Measurements from ENCODE around the gene DCAF10.
A peak's percentile ranks its signal among the peaks of the same experiment; 100 is the strongest.

The DCAF10 gene

DNA sequence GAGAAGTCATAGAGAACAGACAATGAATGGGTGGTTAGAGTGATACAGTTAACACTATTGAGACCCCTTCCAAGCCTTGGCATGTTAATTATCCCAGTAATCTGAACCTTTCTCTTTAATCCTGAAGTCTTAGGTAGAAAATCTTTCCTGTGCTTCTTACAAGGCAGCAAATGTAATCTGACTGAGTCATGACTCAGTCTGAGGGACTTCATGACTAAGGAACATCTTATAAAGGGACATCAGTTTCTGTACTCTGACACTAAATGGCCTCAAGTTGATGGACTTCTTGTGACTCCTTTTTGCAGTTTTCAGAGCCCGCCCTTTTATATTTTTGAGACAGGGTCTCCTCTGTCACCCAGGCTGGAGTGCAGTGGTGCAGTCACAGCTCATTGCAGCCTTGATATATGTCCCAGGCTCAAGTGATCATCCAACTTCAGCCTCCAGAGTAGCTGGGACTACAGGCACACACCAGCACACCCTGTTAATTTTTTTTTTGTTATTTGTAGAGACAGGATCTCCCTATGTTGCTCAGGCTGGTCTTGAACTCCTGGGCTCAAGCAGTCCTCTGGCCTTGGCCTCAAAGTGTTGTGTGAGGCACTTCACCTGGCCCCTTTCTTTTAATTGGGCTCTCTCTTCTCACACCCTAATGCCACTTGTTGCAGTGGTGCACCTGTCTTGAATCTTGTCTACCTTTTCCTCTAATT lies 25.2 kb upstream of the DCAF10 start:
- Histone ChIP-seq H2AFZ (ENCODE audit: low read depth, low read length) (no peak overlapping the region), H3K4me3 (ENCODE audit: low read length) (no peak overlapping the region), H3K27me3 (ENCODE audit: insufficient read depth, low read length) (no peaks in the 10 kb centered on the region), H3K36me3 (ENCODE audit: insufficient read depth, low read length) (peaks cover 60% of the 10 kb centered on the region), H3K9me3 (ENCODE audit: low read length) (no peaks in the 10 kb centered on the region), H3K4me1 (ENCODE audit: insufficient read depth, low read length) (no peaks in the 10 kb centered on the region)

DNA sequence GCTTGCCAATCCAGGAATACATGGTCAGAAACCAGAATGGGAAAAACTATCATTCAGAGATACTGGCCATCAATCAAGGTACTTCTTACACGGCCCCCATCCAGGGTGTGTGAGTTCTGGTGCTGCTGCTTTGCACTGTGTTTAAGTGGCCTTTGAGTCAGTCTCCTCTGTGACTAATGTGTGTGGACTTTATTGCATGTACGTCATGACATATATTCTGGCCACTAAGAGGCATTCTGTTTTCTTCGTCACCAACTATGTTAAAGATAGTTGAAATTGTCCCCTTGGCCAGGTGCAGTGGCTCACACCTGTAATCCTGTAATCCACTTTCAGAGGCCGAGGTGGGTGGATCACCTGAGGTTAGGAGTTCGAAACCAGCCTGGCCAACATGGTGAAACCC lies 24.3 kb upstream of the DCAF10 start:
- Histone ChIP-seq H3K36me3 (ENCODE audit: insufficient read depth, low read length) (peaks cover 65% of the 10 kb centered on the region), H3K9me3 (ENCODE audit: low read length) (no peaks in the 10 kb centered on the region)

DNA sequence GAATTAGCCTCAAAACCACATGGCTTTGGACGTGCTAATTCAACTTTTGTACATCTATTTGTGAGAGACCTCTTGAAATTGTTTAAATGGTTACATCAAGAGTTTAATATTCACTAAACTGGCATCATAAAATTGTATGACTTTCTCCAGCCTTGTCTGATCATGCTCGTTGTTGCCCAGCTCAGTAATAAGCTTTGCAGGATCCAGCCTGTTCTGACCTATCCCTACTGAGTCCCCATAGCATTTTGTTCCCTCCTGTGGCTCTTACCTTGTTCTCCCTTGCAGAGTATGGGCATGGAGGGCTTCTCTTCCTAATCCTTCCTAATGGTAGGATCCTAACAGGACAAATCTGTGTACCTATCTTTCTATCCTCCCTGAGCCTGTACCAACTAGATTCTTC lies 22.1 kb upstream of the DCAF10 start:
- H3K36me3 ChIP-seq (ENCODE audit: insufficient read depth, low read length): peaks cover 86% of the 10 kb centered on the region
- H3K4me3 ChIP-seq (ENCODE audit: low read length): no peak overlapping the region
- H2AFZ ChIP-seq (ENCODE audit: low read depth, low read length): no peak overlapping the region
- no peaks in the 10 kb centered on the region for H3K27me3 ChIP-seq (ENCODE audit: insufficient read depth, low read length)
- no peaks in the 10 kb centered on the region for H3K9me3 ChIP-seq (ENCODE audit: low read length)
- peaks cover 4% of the 10 kb centered on the region for H3K4me1 ChIP-seq (ENCODE audit: insufficient read depth, low read length)

More for the DNA sequence above, 24.3 kb upstream of the DCAF10 start:
- H2AFZ ChIP-seq (ENCODE audit: low read depth, low read length): no peak overlapping the region
- H3K4me3 ChIP-seq (ENCODE audit: low read length): no peak overlapping the region
- no peaks in the 10 kb centered on the region for H3K27me3 ChIP-seq (ENCODE audit: insufficient read depth, low read length)
- no peaks in the 10 kb centered on the region for H3K4me1 ChIP-seq (ENCODE audit: insufficient read depth, low read length)

DNA sequence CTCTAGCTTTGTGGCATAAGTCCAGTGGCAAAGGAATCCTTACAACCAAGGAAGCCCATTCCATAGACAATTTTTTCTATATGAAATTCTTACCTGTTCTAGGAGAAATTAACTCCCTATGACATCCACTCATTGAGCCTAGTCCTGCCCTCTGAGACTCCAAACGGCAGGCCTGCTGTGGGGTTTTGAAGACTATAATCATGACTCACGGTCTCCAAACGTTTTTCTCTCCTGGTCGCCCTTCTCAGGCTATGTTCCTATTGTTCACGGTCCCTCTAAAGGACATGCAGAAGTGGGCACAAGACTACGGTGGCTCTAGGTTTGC lies 16.3 kb upstream of the DCAF10 start:
- peak overlapping the region; percentile 81 for H3K4me3 ChIP-seq (ENCODE audit: low read length)
- peak overlapping the region; percentile 54 for H2AFZ ChIP-seq (ENCODE audit: low read depth, low read length)
- no peaks in the 10 kb centered on the region for H3K27me3 ChIP-seq (ENCODE audit: insufficient read depth, low read length)
- H3K4me1 ChIP-seq (ENCODE audit: insufficient read depth, low read length): peaks cover 16% of the 10 kb centered on the region
- H3K9me3 ChIP-seq (ENCODE audit: low read length): no peaks in the 10 kb centered on the region
- H3K36me3 ChIP-seq (ENCODE audit: insufficient read depth, low read length): peaks cover 45% of the 10 kb centered on the region

DNA sequence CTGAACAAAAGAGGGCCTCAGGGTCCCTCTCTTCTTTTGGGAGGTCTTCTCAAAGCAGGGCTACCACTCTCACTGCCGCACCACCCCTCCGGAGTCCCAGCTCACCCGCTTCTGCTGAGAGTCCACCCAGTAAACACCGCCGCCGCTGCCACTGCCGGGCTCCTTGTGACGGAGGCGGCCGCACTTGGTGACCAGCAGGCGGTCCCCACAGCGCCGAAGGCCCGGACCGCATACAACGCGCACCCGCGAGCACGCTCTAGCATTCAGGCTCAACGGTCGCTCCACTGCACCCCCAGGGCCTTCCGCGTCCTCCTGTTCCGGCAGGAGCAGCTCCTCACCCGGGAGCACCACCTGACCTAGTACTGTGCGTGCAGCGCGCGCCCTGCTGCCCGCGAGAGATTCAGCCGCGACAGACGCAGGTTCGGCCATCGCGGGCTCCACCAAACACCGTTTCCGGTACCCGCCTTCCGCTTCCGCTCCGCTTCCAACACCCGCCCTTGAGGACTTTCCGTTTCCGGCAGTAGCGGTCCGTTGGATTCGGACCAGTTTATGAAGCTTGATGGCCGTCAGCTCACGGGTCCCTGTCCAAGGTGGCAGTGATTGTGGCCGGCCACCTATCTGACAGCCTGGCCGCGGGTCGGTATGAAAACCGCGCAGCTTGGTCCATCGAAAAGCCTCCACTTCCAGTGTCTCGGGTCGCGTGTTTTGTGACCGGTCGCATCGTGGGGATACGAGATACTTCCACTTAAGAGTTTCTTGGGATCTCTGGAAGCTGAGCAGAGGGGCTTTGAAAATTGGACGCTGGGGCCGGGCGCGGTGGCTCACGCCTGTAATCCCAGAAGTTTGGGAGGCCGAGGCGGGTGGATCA lies 15.7 kb upstream of the DCAF10 start, which contains the start of gene EXOSC3:
Gene EXOSC3 (minus strand): TSS at position 449 of the 868 bp plus-strand sequence. CDS start 20 bp downstream, at position 429.
- Histone ChIP-seq H2AFZ (ENCODE audit: low read depth, low read length) (peak within 1 kb of the TSS; percentile 54), H3K4me3 (ENCODE audit: low read length) (peak within 1 kb of the TSS; percentile 81), H3K9me3 (ENCODE audit: low read length) (no peaks in the 10 kb centered on the region), H3K4me1 (ENCODE audit: insufficient read depth, low read length) (peaks cover 16% of the 10 kb centered on the region), H3K36me3 (ENCODE audit: insufficient read depth, low read length) (peaks cover 39% of the 10 kb centered on the region), H3K27me3 (ENCODE audit: insufficient read depth, low read length) (no peaks in the 10 kb centered on the region)

DNA sequence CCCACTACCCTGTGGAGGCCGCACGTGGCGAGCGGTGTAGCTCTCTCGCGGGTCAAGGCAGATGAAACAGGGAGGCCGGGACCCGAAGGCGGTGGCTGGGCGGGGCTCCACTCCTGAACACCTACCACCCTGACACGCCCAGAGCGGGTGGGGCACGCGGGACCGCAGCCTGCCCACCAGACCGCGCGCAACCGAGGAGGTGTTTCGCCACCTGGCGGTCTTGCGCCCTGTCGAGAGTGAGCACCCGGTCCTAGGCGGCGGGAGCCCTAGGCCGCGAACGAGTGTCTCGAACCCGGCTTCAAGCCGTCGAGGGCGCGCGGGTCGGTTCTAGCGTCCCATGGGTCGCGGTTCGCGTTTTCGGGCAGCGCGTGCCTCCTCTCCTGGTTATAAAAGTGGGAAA lies 13.5 kb upstream of the DCAF10 start:
- Histone ChIP-seq H3K4me1 (ENCODE audit: insufficient read depth, low read length) (peaks cover 16% of the 10 kb centered on the region), H3K27me3 (ENCODE audit: insufficient read depth, low read length) (no peaks in the 10 kb centered on the region), H3K4me3 (ENCODE audit: low read length) (no peak overlapping the region), H3K9me3 (ENCODE audit: low read length) (no peaks in the 10 kb centered on the region), H2AFZ (ENCODE audit: low read depth, low read length) (no peak overlapping the region), H3K36me3 (ENCODE audit: insufficient read depth, low read length) (peaks cover 18% of the 10 kb centered on the region)

DNA sequence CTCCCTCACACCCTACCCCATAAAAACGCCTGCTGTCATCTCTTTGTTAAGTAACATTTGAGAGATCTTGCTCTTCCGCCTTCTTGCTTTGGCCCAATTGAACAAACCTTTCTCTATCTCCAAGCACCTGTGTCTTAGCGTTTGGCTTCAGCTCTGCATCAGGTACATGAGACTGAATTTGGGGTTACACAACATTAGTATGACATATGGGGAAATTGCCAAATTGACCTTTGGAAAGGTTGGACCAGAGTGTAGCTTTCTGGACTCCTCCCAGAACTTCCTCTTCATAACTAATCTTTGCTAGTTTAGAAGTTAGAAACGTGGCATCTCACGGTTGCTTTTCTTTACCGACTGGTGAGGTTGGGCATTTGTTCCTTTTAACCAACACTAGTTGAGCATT lies 12.3 kb upstream of the DCAF10 start:
- no peaks in the 10 kb centered on the region for H3K27me3 ChIP-seq (ENCODE audit: insufficient read depth, low read length)
- peaks cover 5% of the 10 kb centered on the region for H3K36me3 ChIP-seq (ENCODE audit: insufficient read depth, low read length)
- H2AFZ ChIP-seq (ENCODE audit: low read depth, low read length): no peak overlapping the region
- H3K4me3 ChIP-seq (ENCODE audit: low read length): no peak overlapping the region
- no peaks in the 10 kb centered on the region for H3K9me3 ChIP-seq (ENCODE audit: low read length)
- peaks cover 13% of the 10 kb centered on the region for H3K4me1 ChIP-seq (ENCODE audit: insufficient read depth, low read length)

DNA sequence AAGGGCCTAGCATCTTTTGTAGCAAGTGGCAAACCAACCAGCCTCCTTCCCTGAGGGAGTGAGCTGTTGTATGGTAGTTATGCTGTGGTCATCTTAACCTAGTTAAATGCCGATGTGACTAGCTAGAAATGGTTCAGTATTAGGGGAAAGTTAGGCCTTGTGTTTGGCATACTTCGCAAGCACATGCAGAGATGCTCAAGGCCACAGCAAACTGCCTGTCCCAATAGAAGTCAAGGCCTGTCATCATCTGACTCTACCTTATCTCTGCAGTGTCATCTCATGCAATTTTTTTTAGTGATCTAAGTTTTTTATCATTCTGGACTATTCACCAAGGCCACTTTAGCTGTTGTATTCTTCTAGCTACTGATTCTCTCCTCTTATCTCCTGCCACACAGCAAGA lies 10.5 kb upstream of the DCAF10 start:
- H2AFZ ChIP-seq (ENCODE audit: low read depth, low read length): no peak overlapping the region
- H3K36me3 ChIP-seq (ENCODE audit: insufficient read depth, low read length): no peaks in the 10 kb centered on the region
- peaks cover 4% of the 10 kb centered on the region for H3K4me1 ChIP-seq (ENCODE audit: insufficient read depth, low read length)
- no peaks in the 10 kb centered on the region for H3K9me3 ChIP-seq (ENCODE audit: low read length)
- no peak overlapping the region for H3K4me3 ChIP-seq (ENCODE audit: low read length)
- no peaks in the 10 kb centered on the region for H3K27me3 ChIP-seq (ENCODE audit: insufficient read depth, low read length)

DNA sequence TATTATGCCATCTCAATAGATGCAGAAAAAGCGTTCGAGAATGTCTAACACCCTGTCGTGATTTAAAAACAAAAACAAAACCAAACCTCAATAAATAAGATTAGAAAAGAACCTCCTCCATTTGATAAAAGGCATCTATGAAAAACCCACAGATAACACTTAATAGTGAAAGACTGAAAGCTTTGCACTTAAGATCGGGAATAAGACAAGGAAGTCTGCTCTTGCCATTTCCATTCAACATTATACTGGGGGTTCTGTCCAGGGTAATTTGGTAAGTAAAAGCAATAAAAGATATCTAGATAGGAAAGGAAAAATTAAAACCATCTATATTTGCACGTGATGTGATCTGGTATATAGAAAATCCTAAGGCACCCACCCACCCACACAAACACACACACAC lies 8.5 kb upstream of the DCAF10 start:
- Histone ChIP-seq H3K4me1 (ENCODE audit: insufficient read depth, low read length) (no peaks in the 10 kb centered on the region), H3K4me3 (ENCODE audit: low read length) (no peak overlapping the region), H2AFZ (ENCODE audit: low read depth, low read length) (no peak overlapping the region), H3K27me3 (ENCODE audit: insufficient read depth, low read length) (no peaks in the 10 kb centered on the region), H3K9me3 (ENCODE audit: low read length) (no peaks in the 10 kb centered on the region), H3K36me3 (ENCODE audit: insufficient read depth, low read length) (no peaks in the 10 kb centered on the region)

DNA sequence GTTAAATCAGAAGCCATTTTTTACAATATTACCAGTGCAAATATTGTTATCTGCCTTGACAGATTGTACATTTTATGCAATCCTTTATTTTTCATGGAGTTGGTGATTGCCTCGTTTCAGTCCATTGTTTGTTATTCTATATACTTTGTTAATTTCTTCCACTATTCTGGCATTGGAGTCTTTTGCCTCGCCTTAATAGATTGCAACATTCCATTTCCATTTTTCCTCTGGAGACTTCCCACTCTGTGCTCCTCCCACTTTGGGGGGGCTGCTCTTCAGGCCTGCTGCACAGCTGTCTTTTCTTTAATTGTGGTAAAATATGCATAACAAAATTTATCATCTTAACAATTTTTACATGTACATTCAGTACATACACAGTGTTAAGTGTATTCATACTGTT lies 4.4 kb upstream of the DCAF10 start:
- H3K4me3 ChIP-seq (ENCODE audit: low read length): no peak overlapping the region
- H3K4me1 ChIP-seq (ENCODE audit: insufficient read depth, low read length): peaks cover 6% of the 10 kb centered on the region
- no peaks in the 10 kb centered on the region for H3K27me3 ChIP-seq (ENCODE audit: insufficient read depth, low read length)
- no peaks in the 10 kb centered on the region for H3K9me3 ChIP-seq (ENCODE audit: low read length)
- H2AFZ ChIP-seq (ENCODE audit: low read depth, low read length): no peak overlapping the region
- no peaks in the 10 kb centered on the region for H3K36me3 ChIP-seq (ENCODE audit: insufficient read depth, low read length)

DNA sequence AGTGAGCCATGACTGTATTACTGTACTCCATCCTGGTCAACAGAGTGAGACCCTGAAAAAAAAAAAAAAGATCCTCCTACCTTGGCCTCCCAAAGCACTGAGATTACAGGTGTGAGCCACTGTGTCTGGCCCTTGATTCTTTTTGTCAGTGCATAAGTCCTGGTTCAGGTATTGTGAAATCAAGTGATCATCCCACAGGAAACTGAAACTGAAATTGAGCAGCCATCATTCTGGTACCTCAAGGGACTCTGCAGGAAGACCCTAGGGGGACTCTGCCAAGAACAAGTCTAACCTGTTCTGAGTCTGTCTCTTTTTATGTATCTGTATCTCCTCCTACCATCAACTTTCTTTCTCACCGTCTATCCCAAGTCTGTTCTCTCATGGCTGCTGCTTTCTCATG lies 1.9 kb upstream of the DCAF10 start:
- H2AFZ ChIP-seq (ENCODE audit: low read depth, low read length): no peak overlapping the region
- H3K9me3 ChIP-seq (ENCODE audit: low read length): no peaks in the 10 kb centered on the region
- no peaks in the 10 kb centered on the region for H3K27me3 ChIP-seq (ENCODE audit: insufficient read depth, low read length)
- H3K4me1 ChIP-seq (ENCODE audit: insufficient read depth, low read length): peaks cover 21% of the 10 kb centered on the region
- H3K36me3 ChIP-seq (ENCODE audit: insufficient read depth, low read length): no peaks in the 10 kb centered on the region
- no peak overlapping the region for H3K4me3 ChIP-seq (ENCODE audit: low read length)

DNA sequence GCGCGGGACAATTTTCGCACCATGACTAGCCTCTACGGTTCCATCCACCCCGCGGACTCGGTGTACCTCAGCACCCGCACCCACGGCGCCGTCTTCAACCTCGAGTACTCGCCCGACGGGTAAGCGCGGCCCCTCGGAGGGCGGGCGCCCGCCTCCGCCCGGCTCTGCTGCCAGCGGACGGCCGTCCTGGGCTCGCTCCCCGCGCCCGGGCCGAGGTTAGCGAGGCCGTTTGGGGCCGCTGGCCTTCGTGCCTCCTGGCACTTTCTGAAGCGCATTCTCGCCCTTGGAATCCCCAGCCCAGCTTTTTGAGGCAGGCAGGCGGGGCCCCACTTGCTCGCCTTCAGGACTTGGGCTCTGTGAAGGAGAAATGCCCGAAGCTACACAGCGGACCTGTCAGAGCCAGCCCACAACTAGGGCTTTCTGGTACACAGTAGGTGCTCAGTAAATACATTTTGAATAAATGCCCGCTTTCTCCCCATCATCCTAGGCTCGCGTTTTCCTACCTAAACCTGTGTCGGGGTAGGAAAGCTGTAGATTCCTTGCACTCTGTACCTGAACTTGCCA lies 772 bp downstream of the DCAF10 start:
- Histone ChIP-seq H3K4me3 (ENCODE audit: low read length) (peak overlapping the region; percentile 71), H3K27me3 (ENCODE audit: insufficient read depth, low read length) (no peaks in the 10 kb centered on the region), H3K4me1 (ENCODE audit: insufficient read depth, low read length) (peaks cover 21% of the 10 kb centered on the region), H3K36me3 (ENCODE audit: insufficient read depth, low read length) (no peaks in the 10 kb centered on the region), H2AFZ (ENCODE audit: low read depth, low read length) (peak overlapping the region; percentile 92), H3K9me3 (ENCODE audit: low read length) (no peaks in the 10 kb centered on the region)

DNA sequence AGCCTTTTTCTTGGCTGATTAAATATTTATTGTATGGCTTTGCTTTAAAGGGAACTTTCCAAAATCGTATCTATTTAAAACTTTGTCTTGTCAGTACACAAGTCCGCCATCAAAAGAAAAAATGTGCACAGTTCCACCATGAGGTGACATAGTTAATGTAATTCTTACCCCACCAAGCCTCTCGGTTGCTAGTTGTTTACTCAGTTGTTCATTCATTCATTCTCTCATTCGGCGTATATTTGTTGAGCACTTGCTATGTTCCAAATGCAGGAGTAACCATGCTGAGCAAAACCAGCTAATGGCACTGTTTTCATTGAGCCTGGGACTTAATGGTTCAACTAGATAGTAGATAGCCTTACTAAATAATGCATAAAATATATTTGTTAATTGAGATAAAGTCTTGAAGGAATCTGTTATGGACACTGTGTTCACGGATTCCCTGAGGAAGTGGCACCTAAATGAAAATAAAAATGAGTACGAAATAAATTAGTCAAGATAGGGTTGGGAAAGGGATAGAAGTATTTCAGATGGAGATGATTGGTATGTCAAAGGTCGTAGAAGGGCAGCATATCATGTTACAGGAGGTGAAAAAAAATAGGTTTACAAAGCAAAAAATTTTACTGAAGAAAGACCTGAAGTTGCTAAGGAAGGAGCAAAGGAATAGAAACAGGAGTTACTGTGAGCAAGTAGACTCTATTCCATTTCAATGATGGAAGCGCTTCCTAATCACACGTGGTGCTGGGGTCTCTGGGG lies 1.5 kb downstream of the DCAF10 start:
- Histone ChIP-seq H3K4me3 (ENCODE audit: low read length) (peak overlapping the region; percentile 71), H3K9me3 (ENCODE audit: low read length) (no peaks in the 10 kb centered on the region), H3K27me3 (ENCODE audit: insufficient read depth, low read length) (no peaks in the 10 kb centered on the region), H3K36me3 (ENCODE audit: insufficient read depth, low read length) (peaks cover 2% of the 10 kb centered on the region), H3K4me1 (ENCODE audit: insufficient read depth, low read length) (peaks cover 21% of the 10 kb centered on the region), H2AFZ (ENCODE audit: low read depth, low read length) (no peak overlapping the region)

Data from neuron (in vitro differentiated cells).